GM12872 (cell line): ENCODE measurements around the gene SLC6A18.

Experiments
- TF ChIP-seq, protein P1 (sequence below): IDR thresholded peaks from 3 replicates; pipeline ENCODE4 v1.5.1; 2011; ENCODE audit warnings: low read depth, mild to moderate bottlenecking, low read length, moderate library complexity; ENCODE audit not compliant: insufficient read depth

SLC6A18 gene

DNA sequence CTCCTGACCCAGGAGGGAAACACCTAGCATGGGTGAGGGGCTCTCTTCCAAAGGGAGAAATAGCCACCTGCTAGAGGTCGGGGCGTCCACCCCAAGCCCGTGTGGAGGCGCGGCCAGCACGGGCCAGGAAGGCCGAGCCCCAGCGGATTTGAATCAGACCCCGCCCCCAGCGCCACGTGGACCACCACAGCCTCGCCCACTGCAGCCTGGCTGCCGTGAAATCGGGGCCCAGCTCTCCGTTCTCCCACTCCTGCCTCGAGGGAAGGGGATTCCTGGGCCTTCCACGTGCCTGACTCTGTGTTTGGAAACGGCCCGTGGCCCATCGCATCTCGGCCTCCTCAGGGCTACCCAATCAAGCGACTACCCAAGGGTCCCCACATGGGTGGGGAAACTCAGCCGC lies 31.6 kb downstream of the SLC6A18 start:
- TF ChIP-seq, protein P1, sequence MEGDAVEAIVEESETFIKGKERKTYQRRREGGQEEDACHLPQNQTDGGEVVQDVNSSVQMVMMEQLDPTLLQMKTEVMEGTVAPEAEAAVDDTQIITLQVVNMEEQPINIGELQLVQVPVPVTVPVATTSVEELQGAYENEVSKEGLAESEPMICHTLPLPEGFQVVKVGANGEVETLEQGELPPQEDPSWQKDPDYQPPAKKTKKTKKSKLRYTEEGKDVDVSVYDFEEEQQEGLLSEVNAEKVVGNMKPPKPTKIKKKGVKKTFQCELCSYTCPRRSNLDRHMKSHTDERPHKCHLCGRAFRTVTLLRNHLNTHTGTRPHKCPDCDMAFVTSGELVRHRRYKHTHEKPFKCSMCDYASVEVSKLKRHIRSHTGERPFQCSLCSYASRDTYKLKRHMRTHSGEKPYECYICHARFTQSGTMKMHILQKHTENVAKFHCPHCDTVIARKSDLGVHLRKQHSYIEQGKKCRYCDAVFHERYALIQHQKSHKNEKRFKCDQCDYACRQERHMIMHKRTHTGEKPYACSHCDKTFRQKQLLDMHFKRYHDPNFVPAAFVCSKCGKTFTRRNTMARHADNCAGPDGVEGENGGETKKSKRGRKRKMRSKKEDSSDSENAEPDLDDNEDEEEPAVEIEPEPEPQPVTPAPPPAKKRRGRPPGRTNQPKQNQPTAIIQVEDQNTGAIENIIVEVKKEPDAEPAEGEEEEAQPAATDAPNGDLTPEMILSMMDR: no peak

DNA sequence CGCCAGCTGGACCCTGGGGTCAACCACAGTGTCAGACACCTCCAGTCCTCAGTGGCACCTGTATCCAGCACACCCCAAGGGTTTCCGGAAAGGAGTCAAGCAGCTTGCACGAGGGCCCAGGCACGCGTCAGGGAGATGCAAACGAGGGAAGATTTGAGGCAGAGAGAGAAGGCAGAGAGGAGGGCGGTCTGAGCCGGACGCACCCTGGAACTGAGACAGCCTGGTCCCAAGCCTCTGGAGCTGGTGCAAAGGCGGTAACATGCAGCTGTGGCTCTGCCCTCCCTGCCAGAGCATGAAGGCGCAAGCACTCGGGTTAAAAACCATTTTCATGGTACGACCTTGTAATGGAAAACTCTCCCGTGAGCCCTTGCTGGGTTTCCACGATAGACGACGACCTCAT lies 32.2 kb downstream of the SLC6A18 start:
- TF ChIP-seq, protein P1: no peak

DNA sequence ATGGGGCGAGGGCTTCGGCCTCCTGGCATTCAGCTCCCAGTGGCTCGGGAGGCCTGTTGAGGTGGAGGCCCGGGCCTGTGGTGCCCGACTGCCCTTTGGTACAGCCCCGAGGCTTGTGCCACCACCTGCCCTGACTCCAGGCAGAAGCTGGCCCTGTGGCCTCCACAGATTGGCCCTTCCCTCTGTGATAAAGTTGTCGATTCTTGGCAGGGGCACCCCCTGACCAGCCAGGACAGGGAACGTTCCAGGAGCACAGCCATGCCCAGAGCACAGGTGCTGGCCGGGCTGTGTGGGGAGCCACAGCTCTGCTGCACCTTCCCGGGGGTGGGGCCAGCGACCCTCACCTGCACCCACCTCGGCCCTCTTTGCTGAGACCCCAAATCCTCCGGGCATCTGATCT lies 32.7 kb downstream of the SLC6A18 start:
- TF ChIP-seq, protein P1: no peak

DNA sequence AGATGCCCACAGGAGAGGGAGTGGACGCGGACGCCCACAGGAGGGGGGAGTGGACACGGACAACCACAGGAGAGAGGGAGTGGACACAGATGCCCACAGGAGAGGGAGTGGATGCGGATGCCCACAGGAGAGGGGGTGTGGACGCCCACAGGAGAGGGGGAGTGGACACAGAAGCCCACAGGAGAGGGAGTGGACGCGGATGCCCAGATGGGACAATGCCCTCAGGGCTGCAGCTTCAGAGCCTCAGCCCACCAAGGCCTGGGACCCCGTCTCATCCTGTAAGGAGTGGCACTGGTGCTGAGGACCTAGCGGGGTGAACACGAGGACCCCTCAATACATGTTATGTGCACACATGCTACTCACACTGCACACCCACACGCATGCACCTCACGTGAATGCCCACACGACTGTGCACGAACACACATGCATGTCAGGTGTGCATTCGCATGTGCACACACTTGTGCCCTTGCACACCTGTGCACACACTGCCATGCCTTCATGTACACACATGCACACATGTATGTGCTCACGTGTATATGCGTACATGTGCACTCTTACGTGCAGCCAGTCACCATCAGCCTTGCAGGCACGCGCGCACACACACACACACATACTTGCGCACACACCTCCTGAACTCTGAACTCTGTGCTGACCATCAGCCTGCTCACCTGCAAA lies 34.8 kb downstream of the SLC6A18 start:
- TF ChIP-seq, protein P1: no peak

DNA sequence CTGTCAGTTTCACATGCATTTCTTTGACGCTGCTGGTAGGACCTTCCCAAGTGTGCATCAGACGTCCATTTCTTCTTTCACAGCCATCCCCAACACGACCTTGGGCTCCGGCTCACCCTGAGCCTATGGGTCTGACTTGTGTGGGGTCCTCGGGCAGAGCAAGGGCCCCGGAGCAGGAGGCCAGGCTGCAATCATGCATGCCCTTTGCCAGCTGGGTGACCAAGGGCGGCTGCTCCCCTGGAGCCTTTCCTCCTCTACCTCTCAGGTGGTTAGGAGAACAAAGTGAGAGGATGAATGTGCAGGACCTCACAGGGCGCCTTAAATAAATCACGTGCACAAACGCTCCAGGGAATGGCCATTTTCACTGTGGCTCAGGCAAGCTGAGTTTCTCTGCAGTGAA lies 36.5 kb downstream of the SLC6A18 start:
- TF ChIP-seq, protein P1: no peak

DNA sequence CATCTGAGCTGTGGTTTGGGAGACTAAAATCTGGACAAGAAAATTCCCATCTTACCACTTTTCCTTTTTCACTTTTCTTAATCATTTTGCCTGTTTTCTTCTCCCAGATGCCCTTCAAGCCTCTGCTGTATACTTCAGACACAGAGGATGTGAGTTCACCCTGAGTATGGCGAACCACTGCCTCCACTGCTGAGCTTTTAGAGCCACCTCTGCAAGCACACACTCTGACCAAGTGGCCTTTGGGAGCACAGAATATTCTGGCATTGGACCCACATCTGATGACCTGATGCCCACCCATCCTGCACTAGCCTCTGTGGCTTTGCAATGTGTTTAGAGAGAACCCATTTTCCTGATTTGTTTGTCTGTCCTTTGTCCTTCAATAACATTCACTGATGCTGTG lies 37.2 kb downstream of the SLC6A18 start:
- TF ChIP-seq, protein P1: no peak

DNA sequence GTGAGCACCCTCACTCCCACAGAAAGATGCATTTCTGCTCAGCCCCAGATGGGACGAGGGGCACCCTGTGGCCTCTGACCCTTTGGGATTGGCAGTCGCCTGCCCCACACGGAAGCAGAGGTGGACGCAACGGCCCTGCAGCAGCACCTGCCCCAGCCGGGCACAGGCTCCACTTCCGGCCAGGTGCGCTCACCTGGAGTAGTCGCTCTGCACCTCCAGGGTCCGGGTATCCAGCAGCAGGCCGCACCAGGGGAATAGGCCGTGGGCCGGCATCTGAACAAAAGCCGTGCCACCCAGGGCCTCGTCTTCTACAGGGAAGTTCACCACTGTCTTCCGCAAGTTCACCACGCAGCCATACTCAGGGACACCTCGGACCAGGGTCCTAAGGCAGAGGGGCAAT lies 39.0 kb downstream of the SLC6A18 start:
- TF ChIP-seq, protein P1: no peak
